ENCODE data around the gene SLC44A5. TPM values are rescaled to one million over a fixed set of nuclear protein-coding genes. Genes with fewer than 3 reads are reported as not detected.

Gene SLC44A5
- total RNA-seq, 2 donors from 2014 or later = 1.2 to 2.0 TPM

- Histone ChIP-seq H3K36me3 (no peaks in the 10 kb centered on the region), H3K27me3 (peaks cover 0 to 3% of the 10 kb centered on the region in 2 donors), H3K9me3 (no peaks in the 10 kb centered on the region), H3K27ac (no peak overlapping the region), H3K4me3 (peak overlapping the region; percentile 36 to 61), H3K4me1 (peaks cover 0 to 26% of the 10 kb centered on the region in 2 donors)
- no peak for TF ChIP-seq CTCF (IDR thresholded peaks at IDR 0.05)
- DNase-seq (ENCODE audit: low spot score) = no peak
These were observed 5.8 kb upstream of the SLC44A5 start for GRCh38 chr1:75616436-75617433.

DNA sequence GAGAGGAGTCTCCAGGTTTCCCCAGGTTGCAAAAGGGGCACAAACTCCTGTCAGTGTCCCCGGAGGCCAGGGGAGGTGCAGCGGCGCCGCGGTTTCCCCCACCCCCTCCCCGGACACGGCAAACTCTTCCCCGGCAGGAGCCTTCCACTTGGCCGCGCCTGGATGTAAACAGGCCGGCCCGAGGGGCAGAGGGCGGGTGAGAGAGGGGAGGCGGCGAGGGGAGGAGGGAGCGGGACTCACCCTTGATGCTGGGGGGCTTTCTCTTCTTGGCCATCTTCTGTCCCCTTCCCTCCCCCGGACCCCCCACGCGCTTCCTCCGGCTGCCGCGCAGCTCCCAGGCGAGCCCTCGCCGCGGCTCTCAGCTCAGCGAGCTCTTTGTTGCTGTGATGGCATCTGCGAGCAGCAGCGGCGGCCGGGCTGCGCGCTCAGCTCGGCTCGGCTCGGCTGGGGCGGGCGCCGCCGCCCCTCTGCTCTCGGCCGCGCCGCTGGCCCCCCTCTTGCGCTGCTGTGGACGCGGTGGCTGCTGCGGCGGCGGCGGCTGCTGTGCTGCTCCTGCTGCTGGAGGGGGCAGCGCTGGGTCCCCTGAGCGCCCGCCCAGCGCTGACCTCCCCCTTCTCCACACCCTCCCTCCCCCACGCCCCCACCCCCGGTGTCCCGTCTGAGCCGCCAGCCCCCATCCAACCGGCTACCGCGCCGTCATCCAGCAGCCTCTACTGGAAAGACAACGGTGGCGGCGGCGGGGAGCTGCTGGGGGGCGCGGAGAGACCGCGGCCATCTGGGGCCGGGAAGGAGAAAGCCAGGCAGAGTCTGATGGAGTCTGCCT lies 4.9 kb upstream of the SLC44A5 start:
- Histone ChIP-seq H3K27me3 (peaks cover 0 to 3% of the 10 kb centered on the region in 2 donors), H3K27ac (no peak overlapping the region), H3K4me1 (peaks cover 0 to 26% of the 10 kb centered on the region in 2 donors), H3K4me3 (peak overlapping the region; percentile 36 to 61), H3K36me3 (no peaks in the 10 kb centered on the region), H3K9me3 (no peaks in the 10 kb centered on the region)
- no peak for DNase-seq (ENCODE audit: low spot score)
- no peak for TF ChIP-seq CTCF (IDR thresholded peaks at IDR 0.05)

- Histone ChIP-seq H3K27ac (no peak overlapping the region), H3K4me3 (peak overlapping the region in 1 of 2 donors; percentile 61), H3K9me3 (no peaks in the 10 kb centered on the region), H3K27me3 (peaks cover 0 to 3% of the 10 kb centered on the region in 2 donors), H3K36me3 (no peaks in the 10 kb centered on the region), H3K4me1 (peaks cover 0 to 26% of the 10 kb centered on the region in 2 donors)
- TF ChIP-seq CTCF (IDR thresholded peaks at IDR 0.05) = no peak
- no peak for DNase-seq (ENCODE audit: low spot score)
These were observed 3.5 kb upstream of the SLC44A5 start for GRCh38 chr1:75614399-75614756.

DNA sequence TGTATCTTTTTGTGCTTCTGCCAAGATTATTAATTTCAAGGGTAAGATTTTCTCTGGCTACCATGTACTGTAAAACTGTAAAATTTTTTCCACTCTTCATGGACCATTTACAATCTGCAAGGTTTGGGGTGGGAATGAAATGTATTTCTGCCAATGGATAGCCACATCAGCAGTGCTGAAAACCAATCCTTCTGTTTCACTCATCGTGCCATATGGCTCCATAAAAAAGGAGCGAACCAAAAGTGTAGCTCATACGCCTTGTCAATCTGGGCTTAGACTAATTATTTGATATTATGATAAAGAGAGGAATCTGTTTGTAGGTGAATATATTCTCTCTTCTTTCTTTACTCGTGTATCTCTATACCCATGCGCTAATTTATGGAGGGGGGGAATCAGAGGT lies 3.0 kb upstream of the SLC44A5 start:
- TF ChIP-seq CTCF (IDR thresholded peaks at IDR 0.05) = no peak
- Histone ChIP-seq H3K4me3 (no peak overlapping the region), H3K36me3 (no peaks in the 10 kb centered on the region), H3K4me1 (peaks cover 0 to 26% of the 10 kb centered on the region in 2 donors), H3K27me3 (peaks cover 0 to 3% of the 10 kb centered on the region in 2 donors), H3K9me3 (no peaks in the 10 kb centered on the region), H3K27ac (no peak overlapping the region)
- no peak for DNase-seq (ENCODE audit: low spot score)

GRCh38 chr1:75612976-75613375 lies 2.1 kb upstream of the SLC44A5 start:
- peaks cover 0 to 3% of the 10 kb centered on the region in 2 donors for H3K27me3 ChIP-seq
- H3K4me1 ChIP-seq = peaks cover 0 to 26% of the 10 kb centered on the region in 2 donors
- H3K4me3 ChIP-seq = no peak overlapping the region
- no peaks in the 10 kb centered on the region for H3K9me3 ChIP-seq
- TF ChIP-seq CTCF (IDR thresholded peaks at IDR 0.05) = no peak
- H3K27ac ChIP-seq = no peak overlapping the region
- H3K36me3 ChIP-seq = no peaks in the 10 kb centered on the region
- no peak for DNase-seq (ENCODE audit: low spot score)

Measured in right atrium auricular region (tissue), 2 donors.